Measurements from ENCODE around the gene TAGLN2.

The TAGLN2 gene

GRCh38 chr1:159938211-159938852 is 13.0 kb upstream of the TAGLN2 start:
- FAIRE-seq (peak; percentile 75), DNase-seq (ENCODE audit: insufficient read length, low spot score) (no peak)
- TF ChIP-seq POLR2AphosphoS5 (IDR thresholded peaks at IDR 0.05; ENCODE audit: low read depth, low read length) (no peak), PAX5 (IDR thresholded peaks at IDR 0.05; ENCODE audit: insufficient read depth, low read length, severe bottlenecking) (no peak), POLR2A (IDR thresholded peaks at IDR 0.05; ENCODE audit: low read depth, low read length) (no peak), TAF1 (IDR thresholded peaks at IDR 0.05; ENCODE audit: low read depth, low read length) (no peak), SPI1 (IDR thresholded peaks at IDR 0.05; ENCODE audit: low read depth, low read length) (no peak), POU2F2 (IDR thresholded peaks at IDR 0.05; ENCODE audit: low read depth, low read length) (no peak)

DNA sequence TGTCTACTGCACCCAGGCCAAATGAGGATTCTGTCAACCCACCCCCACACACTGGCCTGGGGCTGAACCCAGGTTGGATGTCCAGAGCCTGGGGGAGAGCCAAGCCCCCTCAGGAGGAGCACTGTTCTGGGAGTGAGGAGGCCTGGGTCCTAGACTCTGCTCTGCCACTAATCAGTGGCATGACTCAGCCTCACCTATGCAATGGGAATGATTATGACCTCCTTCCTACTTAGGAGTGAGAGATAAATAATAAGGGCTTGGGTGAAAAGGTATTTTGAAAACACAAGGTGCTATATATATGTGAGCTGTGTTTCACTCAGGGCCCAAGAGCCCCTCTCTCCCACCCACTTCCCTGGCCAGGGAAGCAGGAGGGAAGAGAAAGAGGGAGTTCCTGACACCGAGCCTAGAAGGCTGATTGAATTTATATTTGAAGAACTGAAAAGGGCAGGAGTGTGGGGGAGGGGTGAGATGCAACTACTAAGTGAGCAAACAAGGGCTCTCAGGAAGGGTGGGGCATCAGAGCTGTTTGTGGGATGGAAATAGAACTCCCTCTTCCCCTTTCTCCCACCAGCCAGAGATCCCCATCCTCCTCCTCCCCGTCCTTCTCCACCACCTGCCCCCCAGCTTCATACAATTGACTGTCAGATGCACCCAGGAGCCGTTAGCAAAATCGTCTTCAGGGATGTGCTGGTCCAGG is 11.9 kb upstream of the TAGLN2 start:
- TF ChIP-seq TAF1 (IDR thresholded peaks at IDR 0.05; ENCODE audit: low read depth, low read length) (no peak), POLR2A (IDR thresholded peaks at IDR 0.05; ENCODE audit: low read depth, low read length) (no peak), PAX5 (IDR thresholded peaks at IDR 0.05; ENCODE audit: insufficient read depth, low read length, severe bottlenecking) (no peak), POU2F2 (IDR thresholded peaks at IDR 0.05; ENCODE audit: low read depth, low read length) (no peak), POLR2AphosphoS5 (IDR thresholded peaks at IDR 0.05; ENCODE audit: low read depth, low read length) (no peak), SPI1 (IDR thresholded peaks at IDR 0.05; ENCODE audit: low read depth, low read length) (0 out of 2 replicates have a peak, but pooled peaks have one; percentile 19)
- DNase-seq (ENCODE audit: insufficient read length, low spot score): no peak
- no peak for FAIRE-seq

DNA sequence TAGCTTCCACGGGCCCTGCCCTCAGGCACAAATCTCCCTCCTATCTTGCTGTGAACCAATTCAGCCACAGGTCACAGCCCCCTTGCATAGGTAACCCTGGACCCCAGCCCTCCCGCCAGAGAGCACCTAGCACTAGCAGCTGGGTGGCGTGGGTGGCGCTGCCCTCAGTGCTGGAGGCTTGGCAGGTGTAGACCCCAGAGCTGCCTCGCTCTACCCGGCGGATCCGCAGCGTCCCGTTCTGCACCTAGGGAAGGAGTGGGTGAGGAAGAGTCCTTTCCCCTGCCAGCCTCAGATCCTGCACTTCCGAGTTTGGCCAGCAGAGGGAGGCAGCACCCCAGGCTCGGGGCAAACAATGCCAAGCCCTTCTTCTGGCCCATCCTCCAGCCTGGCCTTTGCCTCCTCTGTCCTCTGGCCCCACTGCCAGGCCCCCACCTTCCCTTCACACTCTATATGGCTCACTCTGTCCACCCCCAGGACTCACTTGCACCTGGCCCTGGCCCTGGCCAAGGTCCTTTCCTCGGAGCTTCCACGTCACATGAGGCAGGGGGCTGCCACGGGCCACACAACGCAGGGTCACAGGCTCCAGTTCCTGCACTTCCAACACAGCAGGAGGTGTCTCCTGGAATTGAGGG is 11.1 kb upstream of the TAGLN2 start:
- FAIRE-seq: peak; percentile 96
- peak; percentile 82 for DNase-seq (ENCODE audit: insufficient read length, low spot score)
- TF ChIP-seq POU2F2 (IDR thresholded peaks at IDR 0.05; ENCODE audit: low read depth, low read length) (no peak), SPI1 (IDR thresholded peaks at IDR 0.05; ENCODE audit: low read depth, low read length) (peak; percentile 33; the same call in 1 of the 2 replicates)

DNA sequence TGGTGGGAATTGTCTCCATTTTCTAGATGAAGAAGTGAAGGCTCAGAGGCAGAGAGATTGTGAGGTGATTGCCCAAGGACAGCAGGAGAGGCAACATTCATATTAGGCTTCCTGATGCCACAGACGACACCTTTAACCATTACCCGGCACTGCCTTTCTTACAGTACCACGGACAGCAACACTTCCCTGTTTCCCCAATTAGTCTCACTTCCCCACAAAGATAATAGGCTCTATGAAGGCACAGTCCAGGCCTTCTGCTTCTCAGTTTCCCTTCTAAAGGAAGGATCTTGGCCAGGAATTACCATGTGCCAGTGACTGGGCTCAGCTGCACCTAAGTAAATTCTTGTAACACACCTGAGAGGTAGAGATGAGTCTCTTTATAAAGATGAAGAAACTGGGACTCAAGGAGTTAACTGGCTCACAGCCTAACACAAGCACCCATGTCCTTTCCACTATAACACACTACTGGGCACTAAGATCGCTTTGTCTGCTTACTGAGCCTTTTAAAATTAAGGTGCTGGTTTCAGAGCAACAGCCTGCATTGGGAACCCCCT is 10.5 kb upstream of the TAGLN2 start:
- FAIRE-seq (no peak), DNase-seq (ENCODE audit: insufficient read length, low spot score) (no peak)
- TF ChIP-seq TAF1 (IDR thresholded peaks at IDR 0.05; ENCODE audit: low read depth, low read length) (no peak), SPI1 (IDR thresholded peaks at IDR 0.05; ENCODE audit: low read depth, low read length) (peak; percentile 52)

- DNase-seq (ENCODE audit: insufficient read length, low spot score) (no peak), FAIRE-seq (no peak)
- TF ChIP-seq POU2F2 (IDR thresholded peaks at IDR 0.05; ENCODE audit: low read depth, low read length) (no peak), TAF1 (IDR thresholded peaks at IDR 0.05; ENCODE audit: low read depth, low read length) (no peak), PAX5 (IDR thresholded peaks at IDR 0.05; ENCODE audit: insufficient read depth, low read length, severe bottlenecking) (no peak), POLR2A (IDR thresholded peaks at IDR 0.05; ENCODE audit: low read depth, low read length) (no peak), POLR2AphosphoS5 (IDR thresholded peaks at IDR 0.05; ENCODE audit: low read depth, low read length) (no peak), SPI1 (IDR thresholded peaks at IDR 0.05; ENCODE audit: low read depth, low read length) (no peak)
Observed at GRCh38 chr1:159935305-159935704, 10.0 kb upstream of the TAGLN2 start.

DNA sequence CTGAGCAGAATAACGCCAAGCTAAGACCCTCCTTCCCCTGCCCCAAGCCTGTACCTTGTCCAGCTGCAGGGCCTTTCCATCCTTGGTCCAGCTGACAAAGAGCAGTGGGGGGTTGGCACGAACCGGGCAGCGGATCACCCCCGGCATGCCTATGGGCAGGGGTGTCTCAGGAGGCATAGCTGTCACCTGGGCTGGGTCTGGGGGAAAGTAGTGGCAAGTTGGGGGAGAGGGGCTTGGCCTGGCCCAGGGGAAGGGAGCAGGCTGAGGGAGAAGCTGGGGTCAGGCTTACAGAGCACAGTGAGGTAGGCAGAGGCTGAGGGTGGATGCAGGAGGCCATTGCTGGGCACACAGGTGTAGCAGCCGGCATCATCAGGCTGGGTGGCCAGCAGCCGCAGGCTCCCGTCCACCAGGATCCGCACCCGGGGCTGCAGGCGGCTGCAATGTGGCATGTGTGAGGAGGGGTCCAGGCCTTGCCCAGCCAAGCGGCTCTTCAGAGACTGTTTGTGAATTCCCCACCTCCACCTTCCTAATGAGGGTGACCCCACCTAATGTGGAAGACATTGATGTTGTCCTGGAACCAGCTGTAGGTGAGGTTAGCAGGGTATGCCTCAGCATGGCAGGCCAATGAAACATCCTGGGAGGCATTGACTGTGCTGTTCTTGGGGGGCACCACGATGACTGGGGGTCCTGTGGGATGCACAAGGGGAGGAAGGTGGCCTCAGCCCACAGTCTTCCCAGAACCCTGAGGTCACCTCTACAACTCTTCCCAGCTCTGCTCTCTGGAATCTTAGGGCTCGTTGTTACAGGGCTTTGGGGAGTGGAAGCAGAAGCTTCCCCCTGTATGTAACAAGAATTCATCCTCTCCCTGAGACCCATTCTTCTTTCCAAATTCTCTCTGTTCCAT is 9.1 kb upstream of the TAGLN2 start:
- TF ChIP-seq PAX5 (IDR thresholded peaks at IDR 0.05; ENCODE audit: insufficient read depth, low read length, severe bottlenecking): no peak
- no peak for TF ChIP-seq SPI1 (IDR thresholded peaks at IDR 0.05; ENCODE audit: low read depth, low read length)
- TF ChIP-seq POLR2A (IDR thresholded peaks at IDR 0.05; ENCODE audit: low read depth, low read length): no peak
- no peak for TF ChIP-seq POLR2AphosphoS5 (IDR thresholded peaks at IDR 0.05; ENCODE audit: low read depth, low read length)
- no peak for TF ChIP-seq TAF1 (IDR thresholded peaks at IDR 0.05; ENCODE audit: low read depth, low read length)
- TF ChIP-seq POU2F2 (IDR thresholded peaks at IDR 0.05; ENCODE audit: low read depth, low read length): no peak
- DNase-seq (ENCODE audit: insufficient read length, low spot score): no peak
- no peak for FAIRE-seq

DNA sequence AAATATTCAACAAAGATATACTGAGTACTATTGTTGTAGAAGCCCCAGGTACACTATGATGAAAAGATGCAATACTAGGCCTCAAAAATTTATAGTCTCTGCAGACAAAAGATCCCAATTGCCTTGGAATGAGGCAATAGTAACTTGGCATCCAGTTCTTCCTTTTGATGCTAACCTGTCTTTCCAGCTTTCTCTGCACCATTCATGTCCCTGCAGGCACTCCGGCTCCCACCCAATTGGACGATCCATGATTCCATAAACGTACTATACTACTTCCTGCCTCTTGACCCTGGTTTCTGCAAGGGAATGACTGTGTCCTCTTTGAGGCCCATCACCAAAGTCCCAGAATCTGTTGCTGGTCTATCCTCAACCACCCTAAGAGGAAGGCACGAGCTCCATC is 8.0 kb upstream of the TAGLN2 start:
- FAIRE-seq: no peak
- no peak for DNase-seq (ENCODE audit: insufficient read length, low spot score)
- TF ChIP-seq POU2F2 (IDR thresholded peaks at IDR 0.05; ENCODE audit: low read depth, low read length) (no peak), SPI1 (IDR thresholded peaks at IDR 0.05; ENCODE audit: low read depth, low read length) (no peak), TAF1 (IDR thresholded peaks at IDR 0.05; ENCODE audit: low read depth, low read length) (no peak), POLR2AphosphoS5 (IDR thresholded peaks at IDR 0.05; ENCODE audit: low read depth, low read length) (no peak), PAX5 (IDR thresholded peaks at IDR 0.05; ENCODE audit: insufficient read depth, low read length, severe bottlenecking) (no peak), POLR2A (IDR thresholded peaks at IDR 0.05; ENCODE audit: low read depth, low read length) (no peak)

GRCh38 chr1:159932296-159933285 is 7.3 kb upstream of the TAGLN2 start:
- no peak for FAIRE-seq
- no peak for DNase-seq (ENCODE audit: insufficient read length, low spot score)
- no peak for TF ChIP-seq PAX5 (IDR thresholded peaks at IDR 0.05; ENCODE audit: insufficient read depth, low read length, severe bottlenecking)

Measured in GM12891 (cell line).